Adrenal gland (tissue), 12 donors: ENCODE results near the gene TUBA4B. TPM values are rescaled to one million over a fixed set of nuclear protein-coding genes. Genes with fewer than 3 reads are reported as not detected.

ENCODE experiments used
- DNase-seq, 7 donors: peaks; one replicate each; pipeline ENCODE4 v3.0.0-alpha.2; 2019 to 2020
- H3K27ac ChIP-seq, 5 donors: fragments of 200-600 bp; sonication (generic) in 4 of 5; 1 replicate in 3 of 5; 2 replicates in 2 of 5; pipeline versions ENCODE4 v1.5.1 to v1.8.0; 2016 to 2020; ENCODE audit warnings: mild to moderate bottlenecking in 1 of 5
- H3K27me3 ChIP-seq: fragments of 200-600 bp; 2 replicates; pipeline ENCODE4 v1.8.0; 2021
- H3K36me3 ChIP-seq, 2 donors: fragments of 200-600 bp; replicated peaks in 1 of 2; 1 replicate in 1 of 2; 2 replicates in 1 of 2; pipeline versions ENCODE4 v1.5.1 to v1.8.0; 2018 to 2022
- H3K4me1 ChIP-seq, 2 donors: fragments of 200-600 bp; replicated peaks in 1 of 2; 1 replicate in 1 of 2; 2 replicates in 1 of 2; pipeline versions ENCODE4 v1.5.1 to v1.8.0; 2018 to 2021
- H3K4me3 ChIP-seq, 4 donors: fragments of 200-600 bp; sonication (generic) in 3 of 4; one replicate each; pipeline ENCODE4 v1.5.1; 2016 to 2018
- H3K9me3 ChIP-seq, 3 donors: fragments of 200-600 bp; sonication (generic) in 1 of 3; replicated peaks in 1 of 3; 1 replicate in 2 of 3; 2 replicates in 1 of 3; pipeline versions ENCODE4 v1.5.1 to v1.8.0; 2016 to 2021
- POLR2A ChIP-seq, 2 donors: fragments of 450-650 bp; IDR thresholded peaks; one replicate each; pipeline ENCODE4 v1.6.1; 2017; ENCODE audit warnings: antibody characterized with exemption in 2 of 2, mild to moderate bottlenecking in 2 of 2, moderate library complexity in 1 of 2
- WGBS, 4 donors: extraction: QIAGEN DNeasy Blood & Tissue Kit in 2 of 4; methylation state at CpG; one replicate each; pipeline versions ENCODE4 v1.1.5 to v1.1.7; 2013 to 2017; 5-methylcytosine and 5-hydroxymethylcytosine counted together
- intact Hi-C, 2 donors: fragments of 100-400 bp; cut with DNase I; formaldehyde crosslinking; loops; one replicate each; pipeline versions ENCODE4 v1.14.1 to v1.15.0; 2022 to 2023
- polyA plus RNA-seq, 3 donors: library from polyadenylated mRNA; stranded (reverse); fragments of 200-250 nt in 2 of 3; fragments of 350-450 nt in 1 of 3; fragmentation: Illumina TruSeq in 1 of 3; extraction: RNeasy Lipid Tissue Mini Kit (QIAGEN cat#74804) in 1 of 3; gene quantifications; one replicate each; pipeline ENCODE4 v1.2.3, GENCODE V29; 2013 to 2014
- total RNA-seq, 9 donors: library from RNA; depleted of rRNA in 4 of 9; stranded (reverse); fragments of >200 nt in 4 of 9; fragments of 120-200 nt in 1 of 9; fragmentation: NEBNext Ultra II Directional in 1 of 9; extraction: Animal tissue kit (Norgen Biotek cat#: 25700) in 1 of 9; gene quantifications; one replicate each; pipeline versions ENCODE4 v1.1.0 to v1.2.4, GENCODE V29; 2013 to 2023
- TF ChIP-seq, protein P1 (sequence below), 6 experiments: fragments of 450-650 bp in 4 of 6; fragments of 200-600 bp in 2 of 6; sonication (generic) in 1 of 6; IDR thresholded peaks; 1 replicate in 5 of 6; 2 replicates in 1 of 6; pipeline versions ENCODE4 v1.5.1 to v1.8.0; 2016 to 2021; ENCODE audit warnings: antibody characterized with exemption in 6 of 6, mild to moderate bottlenecking in 2 of 6, moderate library complexity in 1 of 6
- donor health status: healthy with polysubstance abuse.
- donor health status: Bipolar disorder and iron deficiency.
- donor health status: DM: yes; HTN: yes; CAD: no.
- donor health status: DM: no; HTN: no; CAD: no.
- donor health status: DM: no; HTN: no; CAD: no.
- donor health status: DM: yes; HTN: yes; CAD: no.

The TUBA4B gene
- total and polyA plus RNA-seq, 12 donors, result 0.07 to 0.14 TPM; not detected in 10

GRCh38 chr2:219290381-219291171, 37.5 kb downstream of the TUBA4B start:
- no peak overlapping the region for H3K4me3 ChIP-seq
- H3K36me3 ChIP-seq, result peaks cover 0 to 3% of the 10 kb centered on the region in 2 donors
- TF ChIP-seq, protein P1, sequence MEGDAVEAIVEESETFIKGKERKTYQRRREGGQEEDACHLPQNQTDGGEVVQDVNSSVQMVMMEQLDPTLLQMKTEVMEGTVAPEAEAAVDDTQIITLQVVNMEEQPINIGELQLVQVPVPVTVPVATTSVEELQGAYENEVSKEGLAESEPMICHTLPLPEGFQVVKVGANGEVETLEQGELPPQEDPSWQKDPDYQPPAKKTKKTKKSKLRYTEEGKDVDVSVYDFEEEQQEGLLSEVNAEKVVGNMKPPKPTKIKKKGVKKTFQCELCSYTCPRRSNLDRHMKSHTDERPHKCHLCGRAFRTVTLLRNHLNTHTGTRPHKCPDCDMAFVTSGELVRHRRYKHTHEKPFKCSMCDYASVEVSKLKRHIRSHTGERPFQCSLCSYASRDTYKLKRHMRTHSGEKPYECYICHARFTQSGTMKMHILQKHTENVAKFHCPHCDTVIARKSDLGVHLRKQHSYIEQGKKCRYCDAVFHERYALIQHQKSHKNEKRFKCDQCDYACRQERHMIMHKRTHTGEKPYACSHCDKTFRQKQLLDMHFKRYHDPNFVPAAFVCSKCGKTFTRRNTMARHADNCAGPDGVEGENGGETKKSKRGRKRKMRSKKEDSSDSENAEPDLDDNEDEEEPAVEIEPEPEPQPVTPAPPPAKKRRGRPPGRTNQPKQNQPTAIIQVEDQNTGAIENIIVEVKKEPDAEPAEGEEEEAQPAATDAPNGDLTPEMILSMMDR (IDR thresholded peaks at IDR 0.05), result no peak
- TF ChIP-seq POLR2A (IDR thresholded peaks at IDR 0.05), result no peak
- 83 to 89% (median 87%) methylated on average over 15 to 16 of the region's 16 CpGs for WGBS, 4 donors
- H3K9me3 ChIP-seq, result no peaks in the 10 kb centered on the region
- intact Hi-C loops, result loop anchor here (2.0 to 10.0 kb wide), 2 partner anchors 46 to 134 kb away; partner anchors contain the start of genes GLB1L (in 2 of the 2) and STK16 (in 2 of the 2)
- H3K4me1 ChIP-seq, result peaks cover 0 to 15% of the 10 kb centered on the region in 2 donors
- H3K27ac ChIP-seq, result no peak overlapping the region
- no peaks in the 10 kb centered on the region for H3K27me3 ChIP-seq
- DNase-seq, result no peak

DNA sequence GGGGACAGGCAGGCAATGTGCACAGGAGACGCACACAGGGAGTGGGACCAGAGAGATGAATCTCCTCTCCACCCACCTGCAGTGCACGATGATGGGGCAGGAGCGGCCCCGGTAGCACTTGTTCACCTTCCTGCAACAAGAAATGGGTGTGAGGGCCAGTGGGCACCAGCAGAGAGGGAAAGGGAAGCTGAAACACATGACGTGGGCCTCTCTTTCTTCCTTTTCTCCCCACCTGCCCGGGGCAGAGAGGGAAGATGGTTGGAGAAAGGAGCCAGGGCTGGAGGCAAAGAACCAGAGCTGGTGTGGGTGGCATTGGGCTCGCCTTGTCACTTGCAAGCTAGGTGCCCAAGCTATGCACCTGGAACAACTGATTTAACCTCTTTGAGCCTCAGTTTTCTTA, 38.4 kb downstream of the TUBA4B start:
- DNase-seq, result peak in 2 of 7 donors; percentile 18 to 36
- H3K4me3 ChIP-seq, result no peak overlapping the region
- H3K4me1 ChIP-seq, result peaks cover 0 to 13% of the 10 kb centered on the region in 2 donors
- 81 to 90% (median 84%) methylated on average over 7 of the region's 7 CpGs for WGBS, 4 donors
- no peaks in the 10 kb centered on the region for H3K27me3 ChIP-seq
- intact Hi-C loops, result loop anchor here (2.0 to 10.0 kb wide), 2 partner anchors 47 to 135 kb away; partner anchors contain the start of genes GLB1L (in 2 of the 2) and STK16 (in 2 of the 2)
- H3K9me3 ChIP-seq, result no peaks in the 10 kb centered on the region
- TF ChIP-seq POLR2A (IDR thresholded peaks at IDR 0.05), result no peak
- TF ChIP-seq, protein P1 (IDR thresholded peaks at IDR 0.05), result no peak
- no peak overlapping the region for H3K27ac ChIP-seq
- no peaks in the 10 kb centered on the region for H3K36me3 ChIP-seq

DNA sequence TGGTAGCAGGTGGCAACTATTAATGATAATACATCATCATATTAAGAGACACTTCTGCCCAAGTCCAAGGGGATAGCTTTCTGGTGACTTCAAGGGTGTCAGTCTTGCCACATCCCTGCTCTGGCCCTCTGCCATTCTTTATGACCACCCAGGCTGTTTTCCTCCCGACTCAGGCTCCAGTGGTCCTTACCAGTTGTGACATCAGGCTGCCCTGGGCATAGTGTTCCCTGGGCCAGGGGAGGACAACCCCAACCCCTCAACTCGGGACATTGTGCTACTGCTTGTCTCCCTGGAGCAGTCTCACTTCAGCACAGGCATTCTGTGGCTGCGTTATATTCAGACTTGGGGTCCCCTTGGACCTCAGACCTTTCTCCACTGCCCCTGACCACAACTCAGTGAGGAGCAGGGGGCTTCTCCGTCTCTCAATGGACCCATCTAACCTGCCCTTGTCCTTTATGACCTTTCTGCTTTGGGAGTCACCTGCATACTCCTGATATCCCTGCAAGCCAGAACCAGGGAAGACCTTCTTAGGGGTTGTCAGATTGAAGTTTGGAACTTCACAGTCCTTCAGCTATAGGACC, 39.0 kb downstream of the TUBA4B start:
- no peak for TF ChIP-seq POLR2A (IDR thresholded peaks at IDR 0.05)
- TF ChIP-seq, protein P1 (IDR thresholded peaks at IDR 0.05), result no peak
- intact Hi-C loops, result loop anchor here (2.0 to 10.0 kb wide), 2 partner anchors 47 to 135 kb away; partner anchors contain the start of genes GLB1L (in 2 of the 2) and STK16 (in 2 of the 2)
- no peaks in the 10 kb centered on the region for H3K36me3 ChIP-seq

DNA sequence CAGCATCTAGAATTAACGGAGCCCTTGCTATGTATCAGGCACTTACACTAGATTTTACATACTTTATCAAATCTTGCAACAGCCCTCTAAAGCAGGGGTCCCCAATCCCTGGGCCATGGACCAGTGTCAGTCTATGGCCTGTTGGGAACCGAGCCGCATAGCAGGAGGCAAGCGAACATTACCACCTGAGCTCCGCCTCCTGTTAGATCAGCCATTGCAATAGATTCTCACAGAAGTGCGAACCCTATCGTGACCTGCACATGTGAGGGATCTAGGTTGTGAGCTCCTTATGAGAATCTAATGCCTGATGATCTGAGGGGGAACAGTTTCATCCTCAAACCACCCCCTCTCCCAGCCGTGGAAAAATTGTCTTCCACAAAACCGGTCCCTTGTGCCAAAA, 39.6 kb downstream of the TUBA4B start:
- WGBS, 4 donors, result 83 to 91% (median 89%) methylated on average over 6 to 9 of the region's 9 CpGs
- Histone ChIP-seq H3K4me1 (peaks cover 0 to 13% of the 10 kb centered on the region in 2 donors), H3K9me3 (no peaks in the 10 kb centered on the region), H3K27me3 (no peaks in the 10 kb centered on the region), H3K27ac (no peak overlapping the region), H3K4me3 (no peak overlapping the region), H3K36me3 (no peaks in the 10 kb centered on the region)
- peak in 3 of 7 donors; percentile 12 to 47 (median 20) for DNase-seq
- intact Hi-C loops, result loop anchor here (10.0 kb wide), 1 partner anchor 48 kb away; the partner anchor contains the start of genes GLB1L (in 2 of the 2) and STK16 (in 2 of the 2)
- TF ChIP-seq, protein P1 (IDR thresholded peaks at IDR 0.05), result no peak
- TF ChIP-seq POLR2A (IDR thresholded peaks at IDR 0.05), result no peak

More for the DNA sequence above, 39.0 kb downstream of the TUBA4B start:
- no peaks in the 10 kb centered on the region for H3K27me3 ChIP-seq
- peaks cover 0 to 13% of the 10 kb centered on the region in 2 donors for H3K4me1 ChIP-seq
- no peak overlapping the region for H3K27ac ChIP-seq
- peak in 2 of 7 donors; percentile 15 to 47 for DNase-seq
- H3K4me3 ChIP-seq, result no peak overlapping the region
- no peaks in the 10 kb centered on the region for H3K9me3 ChIP-seq
- 62 to 75% (median 72%) methylated on average over 4 of the region's 4 CpGs for whole genome bisulfite sequencing, 4 donors
